Left renal cortex interstitium (tissue), 4 donors: ENCODE data around the gene MYEOV. TPM values are rescaled to one million over a fixed set of nuclear protein-coding genes. Genes with fewer than 3 reads are reported as not detected.

Experiments
- DNase-seq, 4 donors: peaks; one replicate each; pipeline ENCODE4 v3.0.0-alpha.2; 2013; ENCODE audit warnings: low read depth in 4 of 4, low spot score in 2 of 4, missing footprints in 1 of 4
- polyA plus RNA-seq, 4 donors: library from polyadenylated mRNA; unstranded; fragments of 120-200 nt; gene quantifications; one replicate each; pipeline ENCODE4 v1.2.1, GENCODE V29; 2013; ENCODE audit not compliant: insufficient read length in 4 of 4

MYEOV gene
- polyA plus RNA-seq, result 1 to 10 TPM; 3.5 to 7.0 (median 5.4) TPM

DNA sequence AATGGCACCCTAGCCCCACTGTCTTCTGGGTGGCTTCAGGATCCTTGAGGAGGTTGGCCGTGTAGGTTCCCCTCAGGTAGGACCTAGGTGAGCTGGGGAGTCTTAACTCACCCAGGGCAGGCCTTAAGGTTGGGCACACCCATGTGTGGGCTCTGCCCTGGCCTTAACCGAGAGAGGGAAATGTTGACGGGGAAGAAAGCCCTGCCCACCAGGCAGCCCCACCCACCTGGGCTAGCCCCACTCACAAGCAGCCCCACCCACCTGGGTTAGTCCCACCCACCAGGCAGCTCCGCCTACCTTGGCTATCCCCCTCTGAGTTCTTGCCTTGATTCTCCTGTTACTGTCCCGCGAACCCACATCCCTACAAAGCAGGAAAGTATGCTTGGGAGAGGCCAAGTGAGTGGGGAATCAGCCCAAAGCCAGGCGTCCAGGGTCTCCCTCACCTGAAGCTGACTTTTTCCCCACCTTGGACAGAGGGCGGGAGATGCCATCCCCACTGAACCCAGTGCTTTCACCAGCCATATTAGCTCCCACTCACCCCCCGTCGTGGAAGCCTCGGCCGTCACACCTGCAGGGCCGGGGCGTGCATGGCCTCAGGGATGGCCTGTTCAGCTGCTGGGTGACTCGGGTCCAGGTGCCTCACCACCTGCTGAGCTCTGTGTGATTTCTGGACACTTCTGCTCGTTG, at the start of gene MYEOV:
TSS of gene MYEOV (plus strand) at position 337 of the 687 bp plus-strand sequence. CDS start 1,200 bp downstream, outside the sequence.
- DNase-seq, result no peak

DNA sequence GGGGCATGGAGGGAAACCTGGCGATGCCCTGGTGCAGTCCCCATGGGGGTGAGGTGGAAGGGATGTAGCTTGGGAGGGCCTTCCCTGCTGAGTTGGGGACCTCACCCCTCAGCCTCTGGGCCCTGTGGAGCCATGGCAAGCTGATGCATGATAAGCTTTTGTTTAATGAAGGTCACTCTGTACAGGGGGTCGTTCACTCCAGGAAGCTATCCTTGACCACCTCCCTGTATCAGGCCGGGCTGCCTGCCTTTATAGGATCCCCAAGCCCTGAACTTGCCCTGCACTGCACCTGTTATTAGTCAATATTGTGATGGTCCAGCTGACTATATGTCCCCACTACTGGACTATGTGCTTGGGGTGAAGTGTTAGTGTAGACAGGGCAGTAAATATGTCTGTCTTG, 49.7 kb upstream of the MYEOV start:
- DNase-seq, result no peak

DNA sequence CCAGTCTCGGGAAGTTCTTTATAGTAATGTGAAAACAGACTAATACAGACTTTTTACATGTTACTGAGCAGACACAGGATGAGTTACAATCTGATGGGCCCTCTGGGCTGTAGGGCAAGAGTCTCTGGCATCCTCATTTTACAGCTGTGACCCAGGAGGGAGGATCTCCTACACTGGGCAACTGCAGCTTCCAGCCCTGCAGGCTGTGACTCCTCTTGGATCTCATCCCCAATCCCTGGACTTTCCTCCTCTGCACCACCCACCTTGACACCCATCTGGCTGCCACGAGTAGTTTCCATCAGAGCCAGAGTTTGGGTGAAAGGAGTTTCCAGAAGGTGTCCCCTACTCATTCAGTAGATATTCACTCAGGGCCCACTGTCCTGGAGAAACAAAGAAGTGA, 48.9 kb upstream of the MYEOV start:
- no peak for DNase-seq

DNA sequence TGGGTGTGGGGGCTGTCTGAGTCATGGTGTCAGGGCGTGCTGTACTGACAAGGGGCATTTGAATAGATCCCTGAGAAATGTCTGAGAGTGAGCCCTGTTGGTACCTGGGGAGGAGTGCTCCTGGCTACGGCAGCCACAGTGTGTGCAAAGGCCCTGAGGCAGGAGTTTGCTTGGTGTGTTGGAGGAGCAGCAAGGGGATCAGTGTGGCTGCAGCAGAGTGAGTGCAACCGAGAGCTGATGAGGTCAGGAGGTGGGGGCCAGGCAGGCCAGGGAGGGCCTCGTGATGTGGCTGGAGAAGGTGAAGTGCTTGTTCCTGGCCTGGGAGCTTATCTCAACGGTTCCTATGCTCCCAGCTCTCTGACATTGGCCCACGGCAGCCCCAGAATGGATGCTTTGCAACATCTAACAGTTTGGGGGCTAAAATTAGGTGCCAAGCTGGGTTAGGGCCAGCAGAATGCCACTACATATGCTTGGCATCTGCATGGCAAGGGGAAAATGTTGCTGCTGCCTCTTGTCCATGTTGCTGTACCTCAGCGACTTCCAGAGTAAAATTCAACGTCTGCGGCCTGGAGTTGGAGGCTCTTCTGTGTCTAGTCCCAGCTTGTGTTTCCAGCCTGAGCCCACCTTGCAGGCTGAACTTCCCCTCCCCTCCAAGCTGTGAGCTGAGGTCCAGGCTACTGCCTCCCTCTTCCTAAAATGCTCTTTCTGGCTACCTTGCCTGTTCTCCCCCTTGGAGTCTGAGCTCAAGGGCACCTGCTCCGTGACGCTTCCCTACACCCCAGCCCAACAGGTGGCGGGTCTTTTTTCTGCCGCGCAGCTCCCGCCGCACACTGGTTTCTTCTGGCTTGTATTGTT, 48.2 kb upstream of the MYEOV start:
- DNase-seq, result no peak

DNA sequence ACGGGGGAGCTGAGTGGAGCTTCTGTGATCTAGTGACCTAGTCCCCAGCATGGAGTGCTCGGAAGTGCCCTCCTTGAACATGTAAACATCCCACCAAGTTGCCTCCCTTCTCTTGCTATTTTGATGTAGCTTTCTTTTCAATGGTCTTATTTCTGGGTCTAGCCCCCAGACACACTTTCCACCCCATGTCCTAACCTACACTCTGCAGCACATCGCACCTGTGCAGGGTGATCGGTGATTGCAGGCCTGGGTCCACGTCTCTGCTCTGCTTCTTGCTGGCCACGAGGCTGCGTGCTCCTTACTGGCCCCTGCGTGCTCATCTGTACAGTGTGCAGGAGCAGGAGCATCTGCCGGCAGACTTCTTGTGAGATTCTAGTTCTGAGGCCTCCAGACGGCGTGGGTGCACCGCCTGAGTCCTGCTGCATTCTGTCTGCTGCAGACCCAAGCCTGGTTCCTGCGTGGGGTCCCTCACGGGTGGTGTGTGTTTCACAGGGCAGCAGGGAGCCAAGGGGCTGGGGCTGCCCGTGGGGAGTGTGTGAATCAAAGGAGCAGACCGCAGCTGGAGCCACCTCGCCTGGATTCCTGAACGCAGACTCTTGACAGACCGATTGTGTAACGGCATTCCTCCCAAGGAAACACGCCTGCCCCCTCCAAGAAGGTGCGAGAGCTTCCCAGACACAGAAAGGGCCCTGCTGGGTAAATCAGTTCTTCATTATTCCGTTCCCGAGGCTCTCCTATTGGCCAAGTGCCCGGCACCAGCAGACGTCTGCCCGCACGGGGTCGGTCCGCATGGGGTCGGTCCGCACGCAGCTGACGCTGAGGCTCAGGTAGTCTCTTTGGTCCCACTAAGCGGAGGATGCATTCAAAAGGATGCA, 44.4 kb upstream of the MYEOV start:
- DNase-seq, result no peak

DNA sequence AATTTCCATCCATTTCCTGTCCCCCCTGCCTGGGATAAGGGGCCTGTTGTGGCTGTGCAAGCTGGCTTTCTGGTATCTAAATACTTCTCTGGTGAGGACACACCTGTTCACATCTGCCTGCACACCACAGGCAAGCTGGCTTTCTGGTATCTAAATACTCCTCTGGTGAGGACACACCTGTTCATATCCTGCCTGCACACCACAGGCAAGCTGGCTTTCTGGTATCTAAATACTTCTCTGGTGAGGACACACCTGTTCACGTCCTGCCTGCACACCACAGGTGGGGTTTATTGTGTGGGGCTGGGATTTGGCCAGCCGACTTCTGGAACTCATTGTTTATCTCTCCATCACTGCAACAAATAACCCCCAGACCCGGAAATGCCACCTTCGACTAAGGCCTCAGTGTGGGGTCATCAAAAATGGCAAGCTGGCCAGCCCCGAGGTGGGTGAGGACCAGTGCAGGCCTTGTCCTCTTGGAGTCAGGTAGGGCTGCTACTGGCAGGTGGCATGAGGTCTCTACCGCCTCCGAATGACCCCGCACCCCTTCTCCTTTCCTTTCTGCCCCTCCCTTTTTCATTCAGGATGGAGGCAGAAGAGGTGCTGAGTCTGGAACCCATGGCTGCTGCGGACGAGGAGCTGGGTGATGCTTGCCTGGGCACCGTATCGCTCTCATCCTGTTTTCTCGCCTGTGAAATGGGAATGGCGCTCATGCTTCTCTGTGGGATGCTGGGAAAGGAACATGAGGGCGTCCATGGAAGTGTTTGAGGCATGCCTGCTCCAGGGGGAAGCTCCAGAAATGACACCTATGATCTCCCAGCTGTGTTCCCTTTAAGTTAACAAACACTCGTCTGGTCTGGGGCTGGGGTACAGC, 43.5 kb upstream of the MYEOV start:
- DNase-seq, result no peak

DNA sequence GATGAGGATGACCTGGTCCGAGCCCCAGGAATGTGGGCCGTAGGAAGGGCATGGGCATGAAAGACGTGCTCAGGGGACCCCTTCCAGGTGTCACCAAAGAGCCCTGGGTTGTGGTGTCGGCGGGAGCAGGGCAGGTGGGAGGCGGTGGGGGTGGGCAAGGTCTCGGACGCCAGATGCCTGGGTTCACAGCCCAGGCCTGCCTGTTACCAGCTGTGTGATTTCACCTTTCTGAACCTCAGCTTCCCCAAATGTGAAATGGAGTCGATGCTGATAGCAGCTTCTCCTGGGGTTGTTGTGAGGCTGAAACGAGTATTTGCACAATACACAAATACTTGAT, 42.9 kb upstream of the MYEOV start:
- DNase-seq, result no peak

DNA sequence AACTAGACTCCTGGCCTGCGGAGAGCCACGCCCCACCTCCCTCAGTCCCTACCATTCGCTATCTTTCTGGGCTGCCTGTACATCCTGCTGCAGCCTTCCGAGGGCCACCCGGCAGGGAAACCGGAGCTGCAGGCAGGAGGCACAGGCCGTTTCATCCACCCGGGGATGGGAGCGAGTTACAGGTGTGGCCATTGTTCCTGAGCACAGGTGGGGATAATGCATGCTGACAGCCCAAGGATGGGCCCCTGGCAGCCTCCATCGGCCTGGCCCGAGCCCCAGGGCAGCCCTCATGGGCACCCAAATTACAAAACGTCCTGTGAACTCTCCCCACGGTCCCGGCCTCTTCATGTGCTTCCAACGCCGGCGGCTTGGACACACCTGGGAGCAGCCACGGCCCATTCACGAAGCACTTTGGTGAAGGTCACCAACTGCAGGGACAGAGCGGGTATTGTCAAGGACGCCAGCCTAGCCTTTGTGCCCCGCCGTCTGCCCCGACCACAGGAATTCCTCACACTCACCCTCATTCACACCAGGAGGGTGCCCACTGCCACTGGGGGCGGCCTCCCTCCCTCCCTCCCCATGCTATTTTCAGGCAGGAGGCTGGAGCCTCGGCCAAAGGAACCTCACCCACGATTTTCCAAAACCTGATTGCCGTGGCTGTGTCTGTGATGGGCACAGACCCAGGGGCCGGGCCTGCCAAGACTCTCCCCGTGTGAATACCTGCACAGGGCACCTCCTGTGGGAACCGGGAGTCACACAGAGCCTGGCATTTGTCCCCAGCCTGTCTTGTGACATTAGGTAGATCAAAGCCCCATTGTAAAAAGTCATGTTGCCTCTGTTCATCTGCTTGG, 42.1 kb upstream of the MYEOV start:
- DNase-seq, result no peak

DNA sequence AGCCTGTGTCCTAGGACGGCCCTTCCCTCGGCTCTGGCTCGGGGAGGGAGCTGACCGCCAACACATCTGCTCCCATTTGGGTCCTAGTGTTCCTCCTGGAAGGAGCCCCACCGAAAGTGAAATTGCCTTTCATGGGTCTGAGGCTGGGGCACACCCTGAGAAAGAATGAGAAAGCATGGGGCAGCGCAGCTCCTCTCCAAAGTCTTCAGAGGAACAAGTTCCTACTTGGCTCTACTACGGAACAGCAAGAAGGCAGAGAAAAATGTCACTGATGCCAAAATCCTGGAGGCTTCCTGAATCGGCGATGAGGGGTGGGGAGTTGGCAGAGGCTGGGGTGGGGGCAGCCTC, 41.5 kb upstream of the MYEOV start:
- no peak for DNase-seq

DNA sequence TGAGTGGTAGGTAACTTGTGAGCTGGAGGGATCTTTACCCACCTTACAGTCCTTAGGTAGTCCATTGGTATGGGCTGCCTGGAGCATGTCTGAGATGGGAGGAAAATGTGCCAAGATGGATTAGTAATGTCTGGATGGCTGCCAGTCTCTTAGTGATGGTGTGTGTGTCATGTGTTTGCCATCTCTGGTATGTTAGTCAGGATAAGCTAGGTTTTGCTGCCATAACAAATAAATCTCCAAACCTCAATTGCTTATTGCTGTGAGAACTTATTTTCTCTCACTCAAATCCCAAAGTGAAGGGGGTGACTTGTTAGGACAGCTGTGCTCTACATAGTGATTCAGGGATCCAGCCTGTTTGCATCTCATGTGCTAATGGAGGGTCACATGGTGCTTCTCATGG, 40.9 kb upstream of the MYEOV start:
- no peak for DNase-seq

DNA sequence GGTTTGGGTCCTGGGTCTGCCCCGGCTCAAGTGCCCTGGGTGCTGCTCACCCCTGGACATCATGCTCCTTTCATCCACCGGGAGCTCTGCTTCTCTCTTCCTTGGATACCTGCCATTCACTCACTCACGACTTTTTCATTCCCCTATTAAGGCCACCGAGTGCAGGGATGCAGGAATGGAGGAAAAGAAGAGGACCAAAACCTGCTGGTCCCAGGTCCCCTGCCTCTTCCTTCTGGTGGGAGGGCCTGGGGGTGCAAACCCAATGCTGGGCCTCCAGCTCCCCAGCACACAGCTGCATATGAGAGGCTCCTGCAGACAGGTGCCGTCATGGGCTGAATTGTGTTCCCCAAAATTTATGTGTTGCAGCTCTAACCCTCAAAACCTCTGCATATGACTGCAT, 36.8 kb upstream of the MYEOV start:
- no peak for DNase-seq

DNA sequence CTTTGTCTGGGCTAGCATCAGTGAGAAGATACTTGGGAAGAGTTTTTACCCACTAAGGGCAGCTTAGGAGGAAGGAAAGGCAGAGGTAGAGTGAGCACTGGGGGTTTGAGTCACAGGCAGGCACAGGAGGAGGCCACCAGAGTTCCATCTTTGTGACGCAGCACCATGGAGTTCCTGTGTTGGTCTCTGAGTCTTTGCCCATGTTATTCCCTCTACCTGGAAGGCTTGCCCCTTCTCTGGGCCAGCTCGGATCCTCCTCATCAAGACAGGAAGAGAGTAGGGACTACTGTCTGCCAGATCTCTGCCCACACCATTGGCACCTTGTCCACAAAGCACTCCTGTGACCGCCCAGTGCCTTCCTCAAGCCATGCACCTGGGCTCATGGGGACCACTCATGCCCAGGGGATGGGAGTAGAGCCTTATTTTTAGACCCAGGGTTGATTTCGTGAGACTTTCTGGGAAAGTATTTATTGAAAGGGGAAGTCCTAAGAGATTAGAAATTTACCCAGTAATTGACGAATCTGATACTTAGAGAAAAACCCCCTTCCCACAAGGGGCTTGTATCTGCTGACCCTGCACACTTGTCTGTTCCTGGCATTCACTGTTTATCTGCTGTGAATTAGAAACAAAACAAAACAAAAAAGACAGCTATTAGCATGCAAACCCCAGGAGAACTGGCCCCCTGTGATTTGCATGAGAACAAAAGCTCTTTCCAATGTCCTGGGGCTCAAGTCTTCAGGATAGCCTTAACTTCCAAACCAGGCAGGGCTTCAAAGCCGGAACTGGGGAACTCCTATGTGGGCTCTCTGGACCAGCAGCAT, 35.9 kb upstream of the MYEOV start:
- DNase-seq, result no peak

DNA sequence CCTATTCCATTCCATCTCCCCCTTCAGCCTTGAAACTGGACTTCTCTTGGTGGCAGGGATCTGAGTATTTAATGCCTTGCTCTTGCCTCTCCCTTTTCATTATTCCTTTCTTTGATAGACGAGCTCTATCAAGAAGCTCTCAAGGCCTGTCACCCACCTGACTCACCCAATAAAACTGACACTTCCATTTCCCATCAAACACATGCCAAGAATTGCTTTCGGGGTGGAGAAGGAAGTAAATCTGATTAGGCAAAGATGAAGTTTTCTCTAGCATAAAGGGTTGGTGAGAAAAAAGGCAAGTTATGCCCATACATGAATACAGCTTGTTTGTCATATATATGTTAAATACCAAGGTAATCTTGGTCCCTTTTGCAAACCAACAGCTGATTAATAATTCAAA, 34.9 kb upstream of the MYEOV start:
- DNase-seq, result no peak

DNA sequence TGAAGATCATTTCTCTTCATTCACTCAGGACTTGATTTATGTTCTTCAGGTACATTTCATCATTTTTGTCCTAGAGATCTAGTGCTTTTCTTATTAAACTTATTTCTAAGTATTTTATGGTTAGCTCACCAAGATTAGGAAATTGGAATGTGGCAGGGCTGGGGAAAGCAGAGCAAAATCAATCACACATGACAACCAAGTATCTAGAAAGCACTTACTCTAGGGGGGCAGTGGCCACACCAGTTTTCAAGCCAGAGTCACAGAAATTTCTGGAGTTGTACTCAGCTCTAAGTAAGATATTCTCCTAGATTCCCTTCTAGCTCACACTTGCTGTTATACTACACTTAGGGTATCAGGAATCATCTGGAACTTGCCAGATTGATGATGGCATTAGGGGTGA, 33.3 kb upstream of the MYEOV start:
- no peak for DNase-seq

DNA sequence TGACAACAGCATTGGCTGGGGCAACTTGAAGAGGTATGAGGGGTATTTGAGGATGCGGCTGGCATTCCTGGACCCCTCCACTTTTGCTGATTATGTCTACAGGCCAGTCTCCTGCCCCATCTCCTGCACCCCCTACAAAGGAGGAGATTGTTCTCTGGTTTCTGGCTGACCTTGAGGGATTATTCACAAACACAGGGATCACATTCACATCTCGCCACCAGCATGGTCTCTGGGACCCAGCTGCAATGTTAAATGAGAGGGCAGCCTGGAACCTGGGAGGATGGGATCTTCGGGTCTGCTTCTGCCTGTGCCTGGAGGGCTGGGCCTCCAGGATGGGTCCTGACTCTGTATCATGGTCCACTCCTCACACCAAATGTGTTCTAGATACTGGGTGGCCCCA, 32.8 kb upstream of the MYEOV start:
- DNase-seq, result no peak

DNA sequence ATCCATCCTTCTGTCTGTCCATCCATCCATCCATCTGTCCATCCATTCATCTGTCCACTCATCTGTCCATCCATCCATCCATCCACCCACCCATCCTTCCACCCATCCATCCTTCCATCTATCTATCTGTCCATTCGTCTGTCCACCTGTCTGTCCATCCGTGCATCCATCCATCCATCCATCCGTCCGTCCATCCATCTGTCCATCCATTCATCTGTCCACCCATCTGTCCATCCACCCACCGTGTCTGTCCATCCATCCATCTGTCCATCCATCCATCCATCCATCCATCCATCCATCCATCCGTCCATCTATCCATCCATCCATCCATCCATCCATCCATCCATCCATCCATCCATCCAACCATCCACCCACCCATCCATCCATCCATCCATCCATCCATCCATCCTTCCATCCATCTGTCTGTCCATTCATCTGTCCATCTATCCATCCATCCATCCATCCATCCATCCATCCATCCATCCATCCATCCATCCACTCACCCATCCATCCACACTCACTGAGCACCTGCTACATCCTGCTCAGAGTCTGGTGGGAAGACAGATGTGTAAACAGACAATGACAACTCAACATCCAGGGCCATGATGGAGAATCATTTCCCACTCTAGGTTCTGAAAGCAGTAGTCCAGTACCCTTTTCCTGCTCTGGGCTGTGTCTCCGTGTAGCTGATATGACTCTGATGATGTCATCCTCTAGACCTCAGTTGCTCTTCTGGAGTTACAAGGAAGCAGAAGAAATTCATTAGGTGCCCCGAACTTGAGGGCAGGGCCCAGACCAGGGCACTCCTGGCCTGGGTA, 30.8 kb upstream of the MYEOV start:
- DNase-seq, result no peak

DNA sequence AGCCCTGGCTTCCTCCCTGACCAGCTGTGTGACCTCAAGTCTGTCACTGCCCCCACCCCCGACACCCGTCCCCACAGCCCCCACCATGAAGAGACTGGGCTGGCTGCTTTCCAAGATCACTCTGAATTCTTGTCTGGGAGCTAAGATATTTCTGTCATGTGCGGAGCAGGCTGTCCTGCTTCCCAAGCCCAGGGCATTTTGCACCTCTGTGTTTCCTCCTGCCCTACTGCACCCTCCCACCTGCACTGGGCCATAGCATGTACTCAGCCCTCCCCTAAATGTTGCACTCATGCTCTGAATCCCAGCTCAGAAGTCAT, 30.3 kb upstream of the MYEOV start:
- DNase-seq, result no peak

DNA sequence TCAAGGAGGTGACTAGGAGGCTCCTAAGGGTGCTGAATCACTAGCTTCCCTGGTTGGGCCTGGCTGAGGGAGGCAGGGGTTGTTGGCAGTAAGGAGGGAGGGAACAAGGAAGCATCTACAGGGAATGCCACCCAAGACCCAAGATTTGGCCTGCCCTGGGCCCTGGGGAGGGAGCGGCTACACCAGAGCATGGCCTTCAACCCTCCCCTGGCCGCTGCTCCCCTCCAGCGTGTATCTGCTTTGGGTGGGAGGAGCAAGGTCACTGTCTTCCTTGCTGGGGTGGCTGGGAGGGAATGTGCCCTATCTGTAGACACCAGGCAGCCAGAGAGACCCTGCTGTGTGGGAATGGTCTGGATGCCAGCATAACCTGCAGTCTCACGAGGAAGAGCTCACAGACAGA, 29.5 kb upstream of the MYEOV start:
- no peak for DNase-seq
